ENCODE measurements around the gene TXNRD1. TPM values are rescaled to one million over a fixed set of nuclear protein-coding genes. Genes with fewer than 3 reads are reported as not detected.

The TXNRD1 gene
- total and polyA plus RNA-seq, 11 donors, result 26.6 to 384 (median 90.8) TPM

DNA sequence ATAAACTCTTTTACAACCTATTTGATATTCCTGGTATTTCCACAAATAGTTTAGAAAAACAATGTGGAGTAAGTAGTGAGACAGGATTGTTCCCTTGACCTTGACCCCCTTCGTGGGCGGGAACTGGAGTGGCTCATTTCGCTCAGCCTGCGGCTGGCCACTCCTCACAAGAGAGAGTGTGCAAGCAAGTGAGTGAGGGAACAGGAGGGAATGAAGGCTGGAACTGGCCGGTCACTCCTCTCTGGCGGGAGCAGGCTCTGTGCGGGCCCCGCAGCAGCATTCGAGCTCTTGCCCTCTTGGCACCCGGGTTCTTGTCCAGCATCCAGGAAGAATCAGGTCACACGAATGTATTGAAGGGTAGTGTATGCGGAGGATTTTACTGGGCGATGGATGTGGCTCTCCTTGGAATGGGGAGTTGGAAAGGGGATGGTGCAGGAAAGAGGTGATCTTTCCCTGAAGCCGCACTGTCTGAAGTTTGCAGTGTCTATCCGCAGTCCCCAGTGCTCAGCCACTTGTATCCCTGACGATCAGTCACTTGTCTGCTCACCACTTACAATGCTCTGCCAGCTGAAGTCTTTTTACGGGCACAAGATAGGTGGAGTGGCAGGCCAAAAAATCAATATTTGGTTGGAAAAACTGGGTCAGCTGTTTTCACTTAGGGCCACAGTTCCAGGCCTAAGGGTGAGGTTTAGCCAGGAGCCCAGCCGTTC lies 28.0 kb upstream of the TXNRD1 start:
- Histone ChIP-seq H3K4me3 (no peak overlapping the region), H3K9me3 (peaks cover 0 to 29% (median 15%) of the 10 kb centered on the region in 12 donors), H3K36me3 (no peaks in the 10 kb centered on the region), H3K27me3 (no peaks in the 10 kb centered on the region), H3K4me1 (peaks cover 0 to under 1% (median 0%) of the 10 kb centered on the region in 12 donors), H3K27ac (no peak overlapping the region)
- intact Hi-C loops (cut with DNase I), result no loop called here
- DNase-seq (no peak), ATAC-seq (no peak)
- 92 to 96% (median 96%) methylated on average over 18 of the region's 18 CpGs for WGBS, 4 donors
- no peak for TF ChIP-seq POLR2A (IDR thresholded peaks at IDR 0.05)
- TF ChIP-seq, protein P1, sequence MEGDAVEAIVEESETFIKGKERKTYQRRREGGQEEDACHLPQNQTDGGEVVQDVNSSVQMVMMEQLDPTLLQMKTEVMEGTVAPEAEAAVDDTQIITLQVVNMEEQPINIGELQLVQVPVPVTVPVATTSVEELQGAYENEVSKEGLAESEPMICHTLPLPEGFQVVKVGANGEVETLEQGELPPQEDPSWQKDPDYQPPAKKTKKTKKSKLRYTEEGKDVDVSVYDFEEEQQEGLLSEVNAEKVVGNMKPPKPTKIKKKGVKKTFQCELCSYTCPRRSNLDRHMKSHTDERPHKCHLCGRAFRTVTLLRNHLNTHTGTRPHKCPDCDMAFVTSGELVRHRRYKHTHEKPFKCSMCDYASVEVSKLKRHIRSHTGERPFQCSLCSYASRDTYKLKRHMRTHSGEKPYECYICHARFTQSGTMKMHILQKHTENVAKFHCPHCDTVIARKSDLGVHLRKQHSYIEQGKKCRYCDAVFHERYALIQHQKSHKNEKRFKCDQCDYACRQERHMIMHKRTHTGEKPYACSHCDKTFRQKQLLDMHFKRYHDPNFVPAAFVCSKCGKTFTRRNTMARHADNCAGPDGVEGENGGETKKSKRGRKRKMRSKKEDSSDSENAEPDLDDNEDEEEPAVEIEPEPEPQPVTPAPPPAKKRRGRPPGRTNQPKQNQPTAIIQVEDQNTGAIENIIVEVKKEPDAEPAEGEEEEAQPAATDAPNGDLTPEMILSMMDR (IDR thresholded peaks at IDR 0.05), result no peak

DNA sequence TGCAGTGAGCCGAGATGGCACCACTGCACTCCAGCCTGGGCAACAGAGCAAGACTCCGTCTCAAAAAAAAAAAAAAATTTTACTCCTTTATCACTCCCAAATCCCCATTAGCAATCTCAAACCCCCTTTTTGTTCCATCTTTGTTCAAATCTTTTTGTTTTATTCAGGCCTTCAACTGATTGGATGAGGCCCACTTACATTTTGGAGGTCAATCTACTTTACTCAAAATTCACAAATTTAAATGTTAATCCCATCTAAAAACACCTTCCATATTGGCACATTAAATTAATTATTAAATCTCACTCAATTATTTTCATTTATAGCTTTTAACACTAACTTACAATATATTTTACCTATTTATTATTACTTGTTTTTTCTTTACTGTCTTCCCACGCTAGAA lies 27.0 kb upstream of the TXNRD1 start:
- Histone ChIP-seq H3K4me3 (no peak overlapping the region), H3K27ac (no peak overlapping the region), H3K36me3 (no peaks in the 10 kb centered on the region), H3K4me1 (no peaks in the 10 kb centered on the region), H3K9me3 (peaks cover 0 to 20% (median 10%) of the 10 kb centered on the region in 12 donors), H3K27me3 (no peaks in the 10 kb centered on the region)
- TF ChIP-seq, protein P1 (IDR thresholded peaks at IDR 0.05), result no peak
- TF ChIP-seq POLR2A (IDR thresholded peaks at IDR 0.05), result no peak
- intact Hi-C loops (cut with DNase I), result no loop called here
- ATAC-seq, result no peak
- 81 to 98% (median 96%) methylated on average over 3 of the region's 3 CpGs for WGBS, 4 donors
- DNase-seq, result no peak

DNA sequence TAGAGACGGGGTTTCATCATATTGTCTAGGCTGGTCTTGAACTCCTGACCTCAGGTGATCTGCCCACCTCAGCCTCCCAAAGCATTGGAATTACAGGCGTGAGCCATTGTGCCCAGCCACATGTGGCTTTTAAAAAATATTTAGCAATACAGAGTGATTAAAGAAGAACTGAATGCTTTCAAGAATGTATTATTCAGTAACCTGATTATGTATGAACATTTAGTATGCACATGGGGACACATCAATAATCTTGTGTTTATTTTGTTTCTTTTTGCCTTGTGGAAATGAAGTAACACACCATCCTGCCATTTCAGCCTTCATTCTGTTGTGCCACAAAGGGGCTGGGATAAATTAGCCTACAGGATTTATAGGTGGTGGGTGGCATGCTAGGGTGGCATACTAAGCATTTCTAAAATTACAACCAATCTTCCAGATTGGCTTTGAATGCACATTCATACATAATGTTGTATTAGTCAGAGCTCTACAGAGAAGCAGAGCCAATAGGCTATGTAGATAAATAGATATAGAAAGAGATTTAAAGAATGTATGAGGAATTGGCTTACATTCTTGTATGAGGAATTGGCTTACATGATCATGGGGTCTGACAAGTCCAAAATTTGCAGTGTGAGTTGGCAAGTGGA lies 25.5 kb upstream of the TXNRD1 start:
- H3K4me1 ChIP-seq, result no peaks in the 10 kb centered on the region
- no peaks in the 10 kb centered on the region for H3K36me3 ChIP-seq
- 85 to 98% (median 90%) methylated on average over 2 of the region's 2 CpGs for WGBS, 4 donors
- H3K4me3 ChIP-seq, result no peak overlapping the region
- H3K9me3 ChIP-seq, result peaks cover 0 to 7% (median 0%) of the 10 kb centered on the region in 12 donors
- no peak overlapping the region for H3K27ac ChIP-seq
- intact Hi-C loops (cut with DNase I), result no loop called here
- H3K27me3 ChIP-seq, result no peaks in the 10 kb centered on the region
- ATAC-seq, result no peak
- no peak for DNase-seq
- no peak for TF ChIP-seq POLR2A (IDR thresholded peaks at IDR 0.05)
- TF ChIP-seq, protein P1 (IDR thresholded peaks at IDR 0.05), result no peak

DNA sequence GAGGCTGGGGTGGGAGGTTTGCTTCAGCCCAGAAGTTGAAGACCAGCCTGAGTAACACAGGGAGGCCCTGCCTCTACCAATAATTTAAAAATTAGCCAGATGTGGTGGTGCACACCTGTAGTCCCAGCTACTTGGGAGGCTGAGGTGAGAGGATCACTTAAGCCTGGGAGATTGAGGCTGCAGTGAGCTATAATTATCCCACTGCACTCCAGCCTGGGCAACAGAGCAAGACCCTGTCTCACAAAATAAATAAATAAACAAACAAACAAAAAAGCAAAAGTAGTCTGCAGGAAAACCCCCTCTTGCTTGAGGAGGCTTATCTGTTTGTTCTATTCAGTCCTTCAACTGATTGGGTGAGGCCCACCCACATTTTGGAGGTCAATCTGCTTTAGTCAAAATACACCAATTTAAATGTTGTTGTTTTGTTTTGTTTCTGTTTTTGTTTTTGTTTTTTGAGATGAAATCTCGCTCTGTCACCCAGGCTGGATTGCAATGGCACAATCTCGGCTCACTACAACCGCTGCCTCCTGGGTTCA lies 24.9 kb upstream of the TXNRD1 start:
- Histone ChIP-seq H3K4me3 (no peak overlapping the region), H3K36me3 (no peaks in the 10 kb centered on the region), H3K4me1 (no peaks in the 10 kb centered on the region), H3K27ac (no peak overlapping the region), H3K27me3 (no peaks in the 10 kb centered on the region), H3K9me3 (peaks cover 0 to 7% (median 0%) of the 10 kb centered on the region in 12 donors)
- ATAC-seq, result no peak
- DNase-seq, result no peak
- TF ChIP-seq, protein P1 (IDR thresholded peaks at IDR 0.05), result no peak
- no peak for TF ChIP-seq POLR2A (IDR thresholded peaks at IDR 0.05)
- intact Hi-C loops (cut with DNase I), result no loop called here
- 93 to 97% (median 94%) methylated on average over 3 of the region's 3 CpGs for WGBS, 4 donors
